ENCODE measurements around the gene GPR18.

The GPR18 gene

GRCh38 chr13:99227331-99227900, 30.8 kb downstream of the GPR18 start:
- WGBS (ENCODE audit: extremely low coverage, insufficient coverage, low lambda C conversion rate) = no CpG with 5 or more reads among the region's 6 CpGs
- Histone ChIP-seq H3K36me3 (ENCODE audit: control insufficient read depth, insufficient read depth, low read length) (no peaks in the 10 kb centered on the region), H3K18ac (ENCODE audit: low read length) (no peak overlapping the region), H2BK15ac (replicated peaks; ENCODE audit: low read depth) (no peak overlapping the region), H3K79me1 (ENCODE audit: low read length) (peaks cover 22% of the 10 kb centered on the region), H2BK120ac (ENCODE audit: low read depth, low read length) (no peak overlapping the region), H3K4me1 (ENCODE audit: control insufficient read depth, low read depth, low read length) (peaks cover 7% of the 10 kb centered on the region), H3K23ac (ENCODE audit: low read length) (no peak overlapping the region), H3K27ac (ENCODE audit: low read depth, low read length) (no peak overlapping the region), H4K8ac (ENCODE audit: low read depth, low read length) (no peak overlapping the region), H2BK5ac (ENCODE audit: low read length) (no peak overlapping the region), H3K4me2 (ENCODE audit: low read length) (no peak overlapping the region), H3K9ac (ENCODE audit: low read length) (no peak overlapping the region), H4K5ac (ENCODE audit: low read length) (no peak overlapping the region), H3K56ac (ENCODE audit: low read length) (no peak overlapping the region), H3K4me3 (ENCODE audit: low read length) (no peak overlapping the region), H3K79me2 (ENCODE audit: control insufficient read depth, insufficient read depth, low read length) (peaks cover 30% of the 10 kb centered on the region), H3K27me3 (ENCODE audit: insufficient read depth, low read length, poor library complexity) (no peaks in the 10 kb centered on the region), H3K4ac (ENCODE audit: low read depth, low read length) (no peak overlapping the region), H2AK5ac (ENCODE audit: low read length) (no peak overlapping the region)
- no peak for DNase-seq

DNA sequence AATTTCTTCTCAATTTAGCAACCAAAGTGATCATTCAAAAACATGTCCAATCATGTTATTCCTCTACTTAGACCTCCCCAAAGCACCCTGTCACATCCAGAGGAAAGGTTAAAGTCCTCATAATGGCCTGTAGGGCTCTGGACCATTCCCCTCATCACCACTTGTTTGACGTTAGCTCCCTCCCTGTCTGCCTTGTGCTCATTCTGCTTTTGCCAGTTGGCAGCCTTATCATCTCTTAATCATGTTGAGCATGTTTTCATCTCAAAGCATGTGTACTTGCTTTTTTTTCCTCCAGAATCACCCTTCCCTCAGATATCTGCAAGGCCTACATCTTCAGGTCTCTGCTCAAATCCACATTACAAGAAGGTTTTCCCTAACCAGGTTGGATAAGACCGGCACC, 31.7 kb downstream of the GPR18 start:
- Histone ChIP-seq H3K4ac (ENCODE audit: low read depth, low read length) (no peak overlapping the region), H3K23ac (ENCODE audit: low read length) (no peak overlapping the region), H3K56ac (ENCODE audit: low read length) (no peak overlapping the region), H2BK5ac (ENCODE audit: low read length) (no peak overlapping the region), H3K4me3 (ENCODE audit: low read length) (no peak overlapping the region), H4K8ac (ENCODE audit: low read depth, low read length) (no peak overlapping the region), H2BK120ac (ENCODE audit: low read depth, low read length) (no peak overlapping the region), H3K36me3 (ENCODE audit: control insufficient read depth, insufficient read depth, low read length) (no peaks in the 10 kb centered on the region), H3K27ac (ENCODE audit: low read depth, low read length) (no peak overlapping the region), H2AK5ac (ENCODE audit: low read length) (no peak overlapping the region), H2BK15ac (replicated peaks; ENCODE audit: low read depth) (no peak overlapping the region), H3K79me1 (ENCODE audit: low read length) (peaks cover 26% of the 10 kb centered on the region), H3K4me1 (ENCODE audit: control insufficient read depth, low read depth, low read length) (peaks cover 7% of the 10 kb centered on the region), H3K27me3 (ENCODE audit: insufficient read depth, low read length, poor library complexity) (no peaks in the 10 kb centered on the region), H3K79me2 (ENCODE audit: control insufficient read depth, insufficient read depth, low read length) (peaks cover 35% of the 10 kb centered on the region), H4K5ac (ENCODE audit: low read length) (no peak overlapping the region), H3K9ac (ENCODE audit: low read length) (no peak overlapping the region), H3K4me2 (ENCODE audit: low read length) (no peak overlapping the region), H3K18ac (ENCODE audit: low read length) (no peak overlapping the region)
- no CpG with 5 or more reads among the region's 2 CpGs for WGBS (ENCODE audit: extremely low coverage, insufficient coverage, low lambda C conversion rate)
- DNase-seq = no peak

DNA sequence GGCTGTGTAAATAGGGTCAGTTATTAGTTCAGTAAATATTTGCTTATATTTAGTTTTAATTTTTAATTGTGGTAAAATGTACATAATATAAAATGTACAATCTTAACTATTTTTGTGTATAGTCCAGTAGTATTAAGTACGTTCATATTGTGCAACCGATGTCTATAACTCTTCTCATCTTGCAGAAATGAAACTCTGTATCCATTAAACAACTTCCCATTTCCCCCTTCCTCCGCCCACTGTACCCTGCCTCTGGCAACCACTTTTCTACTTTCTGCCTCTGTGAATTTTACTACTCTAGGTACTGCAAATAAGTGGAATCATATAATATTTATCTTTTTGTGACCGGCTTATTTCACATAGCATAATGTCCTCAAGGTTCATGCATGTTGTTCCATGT, 33.1 kb downstream of the GPR18 start:
- no peak overlapping the region for H3K4me3 ChIP-seq (ENCODE audit: low read length)
- H3K18ac ChIP-seq (ENCODE audit: low read length) = no peak overlapping the region
- no peak for DNase-seq
- H3K9ac ChIP-seq (ENCODE audit: low read length) = no peak overlapping the region
- peaks cover 7% of the 10 kb centered on the region for H3K4me1 ChIP-seq (ENCODE audit: control insufficient read depth, low read depth, low read length)
- H3K23ac ChIP-seq (ENCODE audit: low read length) = no peak overlapping the region
- no peaks in the 10 kb centered on the region for H3K36me3 ChIP-seq (ENCODE audit: control insufficient read depth, insufficient read depth, low read length)
- H3K4ac ChIP-seq (ENCODE audit: low read depth, low read length) = no peak overlapping the region
- WGBS (ENCODE audit: extremely low coverage, insufficient coverage, low lambda C conversion rate) = no CpG with 5 or more reads among the region's 4 CpGs
- H2BK5ac ChIP-seq (ENCODE audit: low read length) = no peak overlapping the region
- H3K56ac ChIP-seq (ENCODE audit: low read length) = no peak overlapping the region
- H4K8ac ChIP-seq (ENCODE audit: low read depth, low read length) = no peak overlapping the region
- peaks cover 42% of the 10 kb centered on the region for H3K79me2 ChIP-seq (ENCODE audit: control insufficient read depth, insufficient read depth, low read length)
- H3K27ac ChIP-seq (ENCODE audit: low read depth, low read length) = no peak overlapping the region
- H2AK5ac ChIP-seq (ENCODE audit: low read length) = no peak overlapping the region
- no peak overlapping the region for H2BK15ac ChIP-seq (replicated peaks; ENCODE audit: low read depth)
- H2BK120ac ChIP-seq (ENCODE audit: low read depth, low read length) = no peak overlapping the region
- no peak overlapping the region for H3K4me2 ChIP-seq (ENCODE audit: low read length)
- H3K27me3 ChIP-seq (ENCODE audit: insufficient read depth, low read length, poor library complexity) = no peaks in the 10 kb centered on the region
- no peak overlapping the region for H4K5ac ChIP-seq (ENCODE audit: low read length)
- peaks cover 29% of the 10 kb centered on the region for H3K79me1 ChIP-seq (ENCODE audit: low read length)

DNA sequence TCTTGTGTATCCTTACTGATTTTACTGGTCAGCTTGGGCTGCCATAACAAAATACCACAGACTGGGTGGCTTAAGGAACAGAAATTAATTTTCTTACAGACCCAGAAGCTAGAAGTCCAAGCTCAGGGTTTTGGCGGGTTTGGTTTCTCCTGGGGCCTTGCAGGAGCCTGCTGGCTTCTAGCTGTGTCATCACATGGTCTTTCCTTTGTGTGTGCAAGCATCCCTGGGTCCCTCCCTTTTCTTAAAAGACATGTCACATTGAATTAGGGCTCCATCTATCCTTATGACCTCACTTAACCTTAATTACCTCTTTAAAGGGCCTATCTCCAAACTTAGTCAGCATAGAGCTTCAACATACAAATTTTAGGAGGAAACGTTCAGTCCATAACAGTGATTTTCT, 34.2 kb downstream of the GPR18 start:
- DNase-seq = no peak
- Histone ChIP-seq H3K4me1 (ENCODE audit: control insufficient read depth, low read depth, low read length) (peaks cover 3% of the 10 kb centered on the region), H2BK120ac (ENCODE audit: low read depth, low read length) (no peak overlapping the region), H3K23ac (ENCODE audit: low read length) (no peak overlapping the region), H4K5ac (ENCODE audit: low read length) (no peak overlapping the region), H3K79me1 (ENCODE audit: low read length) (peaks cover 25% of the 10 kb centered on the region), H3K4me3 (ENCODE audit: low read length) (no peak overlapping the region), H3K18ac (ENCODE audit: low read length) (no peak overlapping the region), H2AK5ac (ENCODE audit: low read length) (no peak overlapping the region), H3K4me2 (ENCODE audit: low read length) (no peak overlapping the region), H3K4ac (ENCODE audit: low read depth, low read length) (no peak overlapping the region), H3K36me3 (ENCODE audit: control insufficient read depth, insufficient read depth, low read length) (no peaks in the 10 kb centered on the region), H3K56ac (ENCODE audit: low read length) (no peak overlapping the region), H2BK5ac (ENCODE audit: low read length) (no peak overlapping the region), H3K79me2 (ENCODE audit: control insufficient read depth, insufficient read depth, low read length) (peaks cover 38% of the 10 kb centered on the region), H3K9ac (ENCODE audit: low read length) (no peak overlapping the region), H3K27ac (ENCODE audit: low read depth, low read length) (no peak overlapping the region), H4K8ac (ENCODE audit: low read depth, low read length) (no peak overlapping the region), H3K27me3 (ENCODE audit: insufficient read depth, low read length, poor library complexity) (no peaks in the 10 kb centered on the region), H2BK15ac (replicated peaks; ENCODE audit: low read depth) (no peak overlapping the region)
- WGBS (ENCODE audit: extremely low coverage, insufficient coverage, low lambda C conversion rate) = no CpG with 5 or more reads among the region's 2 CpGs

GRCh38 chr13:99223587-99223986, 34.6 kb downstream of the GPR18 start:
- Histone ChIP-seq H4K8ac (ENCODE audit: low read depth, low read length) (no peak overlapping the region), H3K9ac (ENCODE audit: low read length) (no peak overlapping the region), H4K5ac (ENCODE audit: low read length) (no peak overlapping the region), H2BK120ac (ENCODE audit: low read depth, low read length) (no peak overlapping the region), H3K79me1 (ENCODE audit: low read length) (peaks cover 26% of the 10 kb centered on the region), H3K4ac (ENCODE audit: low read depth, low read length) (no peak overlapping the region), H3K4me1 (ENCODE audit: control insufficient read depth, low read depth, low read length) (no peaks in the 10 kb centered on the region), H3K36me3 (ENCODE audit: control insufficient read depth, insufficient read depth, low read length) (no peaks in the 10 kb centered on the region), H3K23ac (ENCODE audit: low read length) (no peak overlapping the region), H3K27ac (ENCODE audit: low read depth, low read length) (no peak overlapping the region), H2BK5ac (ENCODE audit: low read length) (no peak overlapping the region), H3K4me3 (ENCODE audit: low read length) (no peak overlapping the region), H3K4me2 (ENCODE audit: low read length) (no peak overlapping the region), H3K56ac (ENCODE audit: low read length) (no peak overlapping the region), H3K79me2 (ENCODE audit: control insufficient read depth, insufficient read depth, low read length) (peaks cover 39% of the 10 kb centered on the region), H2AK5ac (ENCODE audit: low read length) (no peak overlapping the region), H3K18ac (ENCODE audit: low read length) (no peak overlapping the region), H3K27me3 (ENCODE audit: insufficient read depth, low read length, poor library complexity) (no peaks in the 10 kb centered on the region), H2BK15ac (replicated peaks; ENCODE audit: low read depth) (no peak overlapping the region)
- DNase-seq = no peak
- no CpG with 5 or more reads among the region's 1 CpG for WGBS (ENCODE audit: extremely low coverage, insufficient coverage, low lambda C conversion rate)

DNA sequence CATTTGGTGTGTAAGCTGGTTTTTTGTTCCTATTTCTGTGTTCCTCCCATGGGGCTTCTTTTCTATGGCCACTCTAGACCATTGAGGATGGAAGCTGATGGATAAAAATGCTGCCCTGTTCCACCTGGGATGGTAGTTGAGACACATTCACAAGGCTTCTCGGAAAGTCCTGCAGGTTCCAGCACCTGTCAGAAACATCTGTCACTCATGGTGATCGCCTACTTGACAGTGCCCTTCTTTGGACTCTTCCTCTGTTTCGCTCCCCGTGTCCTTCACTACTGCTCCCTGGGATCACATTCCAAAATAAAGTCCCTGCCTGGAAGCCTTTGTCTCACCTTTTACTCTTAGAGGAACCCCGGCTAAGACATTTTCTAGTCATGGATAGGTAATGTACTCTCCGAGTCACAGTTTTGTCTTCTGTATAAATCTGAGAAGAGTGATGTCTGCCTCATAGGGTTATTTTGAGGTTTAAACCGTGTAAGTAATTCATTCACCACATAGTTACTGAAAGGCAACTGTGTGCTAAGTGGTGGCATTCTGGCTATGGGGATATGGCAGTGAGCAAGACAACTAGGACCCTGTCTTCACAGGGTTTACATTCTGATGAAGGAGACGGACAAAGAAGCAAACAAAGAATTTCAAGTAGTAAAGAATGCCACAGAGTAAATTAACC, 36.5 kb downstream of the GPR18 start:
- Histone ChIP-seq H2BK120ac (ENCODE audit: low read depth, low read length) (no peak overlapping the region), H3K4me1 (ENCODE audit: control insufficient read depth, low read depth, low read length) (no peaks in the 10 kb centered on the region), H3K9ac (ENCODE audit: low read length) (no peak overlapping the region), H3K27me3 (ENCODE audit: insufficient read depth, low read length, poor library complexity) (no peaks in the 10 kb centered on the region), H4K8ac (ENCODE audit: low read depth, low read length) (no peak overlapping the region), H2BK5ac (ENCODE audit: low read length) (no peak overlapping the region), H3K23ac (ENCODE audit: low read length) (no peak overlapping the region), H2BK15ac (replicated peaks; ENCODE audit: low read depth) (no peak overlapping the region), H3K18ac (ENCODE audit: low read length) (no peak overlapping the region), H3K36me3 (ENCODE audit: control insufficient read depth, insufficient read depth, low read length) (no peaks in the 10 kb centered on the region), H3K27ac (ENCODE audit: low read depth, low read length) (no peak overlapping the region), H3K79me2 (ENCODE audit: control insufficient read depth, insufficient read depth, low read length) (peaks cover 41% of the 10 kb centered on the region), H2AK5ac (ENCODE audit: low read length) (no peak overlapping the region), H4K5ac (ENCODE audit: low read length) (no peak overlapping the region), H3K4ac (ENCODE audit: low read depth, low read length) (no peak overlapping the region), H3K56ac (ENCODE audit: low read length) (no peak overlapping the region), H3K4me2 (ENCODE audit: low read length) (no peak overlapping the region), H3K79me1 (ENCODE audit: low read length) (peaks cover 26% of the 10 kb centered on the region), H3K4me3 (ENCODE audit: low read length) (no peak overlapping the region)
- no peak for DNase-seq
- WGBS (ENCODE audit: extremely low coverage, insufficient coverage, low lambda C conversion rate) = no CpG with 5 or more reads among the region's 8 CpGs
